Type B pancreatic cell (in vitro differentiated cells): ENCODE data around the gene TOLLIP. TPM values are rescaled to one million over a fixed set of nuclear protein-coding genes. Genes with fewer than 3 reads are reported as not detected.

ENCODE experiments used
- DNase-seq: peaks from one replicate; pipeline ENCODE4 v3.0.0; 2021; ENCODE audit warnings: mixed read lengths; ENCODE audit not compliant: unreplicated experiment; ENCODE audit errors: extremely low spot score
- H3K27ac Mint-ChIP-seq: 2 replicates; pipeline ENCODE4 v1.8.0; 2021; ENCODE audit warnings: mild to moderate bottlenecking, mixed read lengths
- H3K27me3 Mint-ChIP-seq: 2 replicates; pipeline ENCODE4 v1.8.0; 2021; ENCODE audit warnings: mixed read lengths
- H3K36me3 Mint-ChIP-seq: 2 replicates; pipeline ENCODE4 v1.8.0; 2021; ENCODE audit warnings: mixed read lengths
- H3K4me1 Mint-ChIP-seq: one replicate; pipeline ENCODE4 v1.8.0; 2021; ENCODE audit warnings: mixed read lengths; ENCODE audit not compliant: unreplicated experiment
- H3K4me3 Mint-ChIP-seq: 2 replicates; pipeline ENCODE4 v1.8.0; 2021; ENCODE audit warnings: mild to moderate bottlenecking, mixed read lengths
- H3K9me3 Mint-ChIP-seq: 2 replicates; pipeline ENCODE4 v1.8.0; 2021; ENCODE audit warnings: mixed read lengths
- total RNA-seq: library from RNA; stranded (reverse); gene quantifications from 2 replicates; pipeline ENCODE4 v1.2.1, GENCODE V29; 2021; ENCODE audit warnings: low replicate concordance
- TF ChIP-seq, protein P1 (sequence below): fragments of 200-600 bp; sonication (generic); conservative IDR thresholded peaks from 2 replicates; pipeline ENCODE4 v1.5.0; 2021; ENCODE audit warnings: antibody characterized with exemption, mild to moderate bottlenecking

Gene TOLLIP
- total RNA-seq, 1 donor from 2014 or later = 49.2 TPM

DNA sequence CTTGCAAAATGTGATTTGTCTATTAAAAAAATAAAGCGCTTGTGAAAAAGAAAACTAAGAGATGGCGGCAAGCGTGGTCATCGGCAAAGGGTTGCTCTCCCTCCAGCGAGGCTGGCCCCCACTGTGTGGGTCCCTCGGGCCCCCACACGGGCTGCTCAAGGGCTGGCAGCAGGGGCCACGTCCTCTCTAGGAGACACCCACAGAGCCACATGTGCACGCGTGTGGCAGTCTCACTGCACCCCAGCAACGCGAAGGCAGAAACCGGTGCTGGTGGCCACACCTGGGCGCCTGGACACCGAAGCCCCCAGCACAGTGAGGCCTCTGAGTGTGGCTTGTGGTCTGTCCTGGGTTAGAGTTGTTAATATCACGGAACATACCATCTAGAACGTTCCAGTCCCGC lies 34.4 kb downstream of the TOLLIP start:
- Mint-ChIP-seq H3K36me3 (no peaks in the 10 kb centered on the region), H3K4me3 (no peak overlapping the region), H3K4me1 (peaks cover 6% of the 10 kb centered on the region), H3K9me3 (no peaks in the 10 kb centered on the region), H3K27me3 (no peaks in the 10 kb centered on the region), H3K27ac (no peak overlapping the region)
- no peak for DNase-seq
- TF ChIP-seq, protein P1, sequence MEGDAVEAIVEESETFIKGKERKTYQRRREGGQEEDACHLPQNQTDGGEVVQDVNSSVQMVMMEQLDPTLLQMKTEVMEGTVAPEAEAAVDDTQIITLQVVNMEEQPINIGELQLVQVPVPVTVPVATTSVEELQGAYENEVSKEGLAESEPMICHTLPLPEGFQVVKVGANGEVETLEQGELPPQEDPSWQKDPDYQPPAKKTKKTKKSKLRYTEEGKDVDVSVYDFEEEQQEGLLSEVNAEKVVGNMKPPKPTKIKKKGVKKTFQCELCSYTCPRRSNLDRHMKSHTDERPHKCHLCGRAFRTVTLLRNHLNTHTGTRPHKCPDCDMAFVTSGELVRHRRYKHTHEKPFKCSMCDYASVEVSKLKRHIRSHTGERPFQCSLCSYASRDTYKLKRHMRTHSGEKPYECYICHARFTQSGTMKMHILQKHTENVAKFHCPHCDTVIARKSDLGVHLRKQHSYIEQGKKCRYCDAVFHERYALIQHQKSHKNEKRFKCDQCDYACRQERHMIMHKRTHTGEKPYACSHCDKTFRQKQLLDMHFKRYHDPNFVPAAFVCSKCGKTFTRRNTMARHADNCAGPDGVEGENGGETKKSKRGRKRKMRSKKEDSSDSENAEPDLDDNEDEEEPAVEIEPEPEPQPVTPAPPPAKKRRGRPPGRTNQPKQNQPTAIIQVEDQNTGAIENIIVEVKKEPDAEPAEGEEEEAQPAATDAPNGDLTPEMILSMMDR = no peak

DNA sequence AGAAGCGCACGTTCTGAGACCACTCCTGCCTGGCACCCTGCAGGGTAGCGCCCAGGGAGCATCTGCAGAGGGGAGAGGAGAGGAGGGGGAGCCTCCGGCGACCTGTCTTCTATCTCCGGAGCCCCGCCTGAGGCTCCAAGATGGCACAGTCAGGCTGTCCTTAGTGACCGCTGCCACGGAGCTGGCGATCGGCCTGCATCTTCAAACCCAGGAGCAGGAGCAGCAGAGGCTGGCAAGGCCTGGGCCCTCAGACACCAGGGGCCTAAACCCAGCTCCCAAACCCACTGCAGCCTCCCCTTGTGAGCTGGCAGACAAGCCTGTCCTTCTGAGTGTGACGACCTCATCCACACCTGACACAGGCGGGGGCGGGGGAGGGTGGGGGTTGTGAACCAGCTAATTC lies 34.9 kb downstream of the TOLLIP start:
- no peak overlapping the region for H3K4me3 Mint-ChIP-seq
- TF ChIP-seq, protein P1 = no peak
- H3K4me1 Mint-ChIP-seq = peaks cover 6% of the 10 kb centered on the region
- H3K9me3 Mint-ChIP-seq = no peaks in the 10 kb centered on the region
- no peaks in the 10 kb centered on the region for H3K36me3 Mint-ChIP-seq
- DNase-seq = no peak
- H3K27ac Mint-ChIP-seq = no peak overlapping the region
- no peaks in the 10 kb centered on the region for H3K27me3 Mint-ChIP-seq

DNA sequence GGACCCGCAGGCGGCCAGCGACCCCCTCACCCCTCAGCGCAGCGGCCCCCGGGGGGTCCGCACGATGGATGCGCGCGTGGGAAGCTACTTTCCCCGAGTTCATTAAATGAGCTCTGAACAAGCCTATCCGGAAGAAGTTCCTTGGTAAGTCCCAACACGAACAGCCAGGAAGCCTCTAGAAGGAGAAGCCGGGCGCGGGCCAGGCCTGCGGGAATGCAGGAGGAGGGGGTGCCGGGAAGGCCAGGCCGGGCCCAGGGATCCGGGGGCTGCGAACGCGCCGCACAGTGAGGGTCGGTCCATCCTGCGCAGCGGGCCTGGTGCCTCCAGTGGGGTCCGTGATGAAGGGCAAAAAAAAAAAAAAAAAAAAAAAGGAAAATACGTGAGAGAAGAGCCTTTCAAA lies 36.9 kb downstream of the TOLLIP start:
- H3K36me3 Mint-ChIP-seq = peaks cover 3% of the 10 kb centered on the region
- TF ChIP-seq, protein P1 = no peak
- H3K4me3 Mint-ChIP-seq = no peak overlapping the region
- peaks cover 6% of the 10 kb centered on the region for H3K4me1 Mint-ChIP-seq
- H3K27ac Mint-ChIP-seq = no peak overlapping the region
- no peak for DNase-seq
- H3K9me3 Mint-ChIP-seq = no peaks in the 10 kb centered on the region
- H3K27me3 Mint-ChIP-seq = no peaks in the 10 kb centered on the region

DNA sequence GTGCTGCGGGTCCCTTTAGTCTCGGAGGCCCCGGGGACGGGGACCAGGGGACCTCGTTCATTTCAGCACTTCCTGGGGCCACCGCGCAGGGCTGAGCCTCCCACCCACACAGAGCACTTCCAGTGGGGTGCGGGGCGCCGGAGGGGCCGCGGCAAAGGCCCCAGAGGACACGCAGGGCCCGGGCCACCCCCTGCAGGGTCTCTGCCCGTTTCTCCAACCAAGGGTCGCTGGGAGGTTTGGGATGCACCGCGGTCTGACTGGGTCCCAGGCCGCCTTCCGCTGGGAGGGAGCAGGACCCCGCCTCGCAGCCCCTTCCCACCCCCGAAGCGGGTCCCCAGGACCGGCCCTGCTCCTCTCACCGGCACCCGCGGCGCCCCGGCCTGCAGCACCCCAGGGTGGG lies 37.5 kb downstream of the TOLLIP start:
- no peaks in the 10 kb centered on the region for H3K27me3 Mint-ChIP-seq
- no peak for DNase-seq

DNA sequence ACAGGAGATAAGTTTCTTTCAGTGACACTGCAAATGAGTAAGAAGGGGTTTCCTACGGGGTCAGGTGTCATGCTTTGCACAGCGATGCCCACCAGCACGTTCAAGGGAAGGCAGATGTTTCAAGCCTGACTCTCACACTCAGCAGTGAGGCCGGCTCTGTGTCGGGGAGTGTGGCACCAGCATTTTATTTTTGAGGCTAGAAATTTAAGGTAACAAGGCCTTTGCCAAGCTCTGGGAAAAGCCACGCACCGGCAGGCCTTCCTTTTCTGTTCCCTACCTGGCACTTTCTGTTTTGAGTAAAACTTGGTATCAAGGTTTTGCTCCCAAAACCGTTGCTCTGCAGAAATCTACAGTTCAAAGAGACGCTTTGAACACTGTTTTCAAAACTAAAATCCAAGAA lies 38.0 kb downstream of the TOLLIP start:
- Mint-ChIP-seq H3K4me1 (peaks cover 6% of the 10 kb centered on the region), H3K27me3 (no peaks in the 10 kb centered on the region), H3K9me3 (no peaks in the 10 kb centered on the region), H3K4me3 (no peak overlapping the region), H3K36me3 (peaks cover 3% of the 10 kb centered on the region), H3K27ac (no peak overlapping the region)
- TF ChIP-seq, protein P1 = no peak
- DNase-seq = no peak

More for the DNA sequence above, 37.5 kb downstream of the TOLLIP start:
- H3K9me3 Mint-ChIP-seq = no peaks in the 10 kb centered on the region
- TF ChIP-seq, protein P1 = no peak
- no peak overlapping the region for H3K4me3 Mint-ChIP-seq
- H3K27ac Mint-ChIP-seq = no peak overlapping the region
- H3K4me1 Mint-ChIP-seq = peaks cover 6% of the 10 kb centered on the region
- peaks cover 3% of the 10 kb centered on the region for H3K36me3 Mint-ChIP-seq

DNA sequence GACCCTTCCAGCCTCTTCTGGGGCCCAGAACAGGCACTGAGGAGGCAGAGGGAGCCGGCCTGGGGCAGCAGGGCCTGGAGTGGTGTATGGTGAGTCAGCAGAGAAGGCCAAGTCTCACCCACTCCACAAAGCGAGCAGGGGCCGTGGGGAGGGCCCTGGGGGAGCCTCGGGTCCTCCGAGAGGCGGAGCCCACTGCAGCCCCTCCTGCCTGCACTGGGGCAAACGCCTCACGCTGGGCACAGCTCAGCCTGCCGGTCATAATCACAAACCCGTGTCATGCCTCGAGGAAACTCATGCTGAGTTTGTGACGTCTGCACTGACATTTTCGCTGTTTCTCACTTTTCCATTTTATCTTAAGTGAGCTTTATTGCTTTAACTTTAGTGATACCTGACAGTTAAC lies 38.4 kb downstream of the TOLLIP start:
- H3K4me1 Mint-ChIP-seq = peaks cover 6% of the 10 kb centered on the region
- no peak overlapping the region for H3K4me3 Mint-ChIP-seq
- H3K36me3 Mint-ChIP-seq = peaks cover 3% of the 10 kb centered on the region
- H3K27ac Mint-ChIP-seq = no peak overlapping the region
- H3K9me3 Mint-ChIP-seq = no peaks in the 10 kb centered on the region
- DNase-seq = no peak
- H3K27me3 Mint-ChIP-seq = no peaks in the 10 kb centered on the region
- TF ChIP-seq, protein P1 = no peak
